COLO668 (cell line): ENCODE results near the gene SLAMF6.

Source experiments
- DNase-seq: peaks from one replicate; lab custom pipeline; 2025; ENCODE audit not compliant: unreplicated experiment; lab: John Stamatoyannopoulos, UW

The SLAMF6 gene

GRCh38 chr1:160474392-160475242 is 48.4 kb downstream of the SLAMF6 start:
- DNase-seq = no peak

GRCh38 chr1:160472112-160472511 is 50.9 kb downstream of the SLAMF6 start:
- DNase-seq = no peak

- DNase-seq = no peak
Measured at GRCh38 chr1:160471253-160471652, 51.8 kb downstream of the SLAMF6 start.

- no peak for DNase-seq
Measured at GRCh38 chr1:160467576-160467975, 55.5 kb downstream of the SLAMF6 start.

- no peak for DNase-seq
Measured at GRCh38 chr1:160466961-160467360, 56.1 kb downstream of the SLAMF6 start.

GRCh38 chr1:160465123-160465522 is 57.9 kb downstream of the SLAMF6 start:
- no peak for DNase-seq

- DNase-seq = no peak
Measured at GRCh38 chr1:160460683-160461287, 62.3 kb downstream of the SLAMF6 start.

- no peak for DNase-seq
Measured at GRCh38 chr1:160460214-160460642, 62.8 kb downstream of the SLAMF6 start.

- no peak for DNase-seq
Measured at GRCh38 chr1:160459687-160460086, 63.4 kb downstream of the SLAMF6 start.

GRCh38 chr1:160459056-160459455 is 64.0 kb downstream of the SLAMF6 start:
- no peak for DNase-seq

GRCh38 chr1:160455153-160455517 is 67.9 kb downstream of the SLAMF6 start:
- DNase-seq = no peak

- DNase-seq = no peak
Measured at GRCh38 chr1:160454371-160455152, 68.5 kb downstream of the SLAMF6 start.

- DNase-seq = no peak
Measured at GRCh38 chr1:160453443-160453842, 69.6 kb downstream of the SLAMF6 start.

GRCh38 chr1:160451859-160452232 is 71.2 kb downstream of the SLAMF6 start:
- no peak for DNase-seq

GRCh38 chr1:160451119-160451858 is 71.8 kb downstream of the SLAMF6 start:
- DNase-seq = no peak

- DNase-seq = no peak
Measured at GRCh38 chr1:160449494-160449893, 73.6 kb downstream of the SLAMF6 start.

- no peak for DNase-seq
Measured at GRCh38 chr1:160446945-160447600, 76.0 kb downstream of the SLAMF6 start.

GRCh38 chr1:160439718-160440117 is 83.3 kb downstream of the SLAMF6 start:
- no peak for DNase-seq

GRCh38 chr1:160438935-160439334 is 84.1 kb downstream of the SLAMF6 start:
- no peak for DNase-seq

- DNase-seq = no peak
Measured at GRCh38 chr1:160438317-160438918, 84.6 kb downstream of the SLAMF6 start.
